Neural progenitor cell (in vitro differentiated cells): Measurements from ENCODE around the gene KDM7A. TPM values are rescaled to one million over a fixed set of nuclear protein-coding genes. Genes with fewer than 3 reads are reported as not detected.

Experiments used
- DNase-seq: peaks from one replicate; pipeline ENCODE4 v3.0.0-alpha.2; 2016; ENCODE audit warnings: low spot score
- H2AFZ ChIP-seq: fragments of 200-600 bp; sonication (generic); replicated peaks from 2 replicates; pipeline ENCODE4 v1.6.1; 2016; ENCODE audit warnings: antibody characterized with exemption
- H3F3A ChIP-seq: fragments of 200-600 bp; sonication (generic); 2 replicates; pipeline ENCODE4 v1.6.1; 2016; ENCODE audit warnings: antibody characterized with exemption, low read depth
- H3K27ac ChIP-seq: fragments of 200-600 bp; sonication (generic); 2 replicates; pipeline ENCODE4 v1.5.1; 2016; ENCODE audit warnings: mild to moderate bottlenecking
- H3K27me3 ChIP-seq: fragments of 200-600 bp; sonication (generic); 2 replicates; pipeline ENCODE4 v1.6.1; 2016; ENCODE audit warnings: mild to moderate bottlenecking, moderate library complexity
- H3K36me3 ChIP-seq: fragments of 200-600 bp; sonication (generic); 2 replicates; pipeline ENCODE4 v1.5.1; 2016
- H3K4me1 ChIP-seq: fragments of 200-600 bp; sonication (generic); 2 replicates; pipeline ENCODE4 v1.6.1; 2016; ENCODE audit warnings: mixed run types
- H3K4me2 ChIP-seq: fragments of 200-600 bp; sonication (generic); 2 replicates; pipeline ENCODE4 v1.6.1; 2016
- H3K4me3 ChIP-seq: fragments of 200-600 bp; sonication (generic); 2 replicates; pipeline ENCODE4 v1.5.1; 2016
- H3K79me2 ChIP-seq: fragments of 200-600 bp; sonication (generic); 2 replicates; pipeline ENCODE4 v1.6.1; 2016; ENCODE audit warnings: low read depth
- H3K9ac ChIP-seq: fragments of 200-600 bp; sonication (generic); 2 replicates; pipeline ENCODE4 v1.6.1; 2016
- H3K9me3 ChIP-seq: fragments of 200-600 bp; sonication (generic); 2 replicates; pipeline ENCODE4 v1.5.1; 2016; ENCODE audit warnings: low read depth
- H4K20me1 ChIP-seq: fragments of 200-600 bp; sonication (generic); 2 replicates; pipeline ENCODE4 v1.6.1; 2016; ENCODE audit warnings: low read depth
- H3K27ac Mint-ChIP-seq: 3 replicates; pipeline ENCODE4 v1.8.0; 2021; ENCODE audit warnings: mixed read lengths
- H3K27me3 Mint-ChIP-seq: 2 replicates; pipeline ENCODE4 v1.8.0; 2022; ENCODE audit warnings: low read depth, mild to moderate bottlenecking, inconsistent platforms, moderate library complexity, mixed read lengths; ENCODE audit not compliant: insufficient read depth
- H3K36me3 Mint-ChIP-seq: 3 replicates; pipeline ENCODE4 v1.8.0; 2021; ENCODE audit warnings: mixed read lengths
- H3K4me1 Mint-ChIP-seq: 3 replicates; pipeline ENCODE4 v1.8.0; 2021; ENCODE audit warnings: mixed read lengths
- H3K4me3 Mint-ChIP-seq: 3 replicates; pipeline ENCODE4 v1.8.0; 2021; ENCODE audit warnings: mild to moderate bottlenecking, moderate library complexity, mixed read lengths
- H3K9me3 Mint-ChIP-seq: 3 replicates; pipeline ENCODE4 v1.8.0; 2020; ENCODE audit warnings: mixed read lengths
- EZH2 ChIP-seq: fragments of 200-600 bp; sonication (generic); IDR thresholded peaks from 2 replicates; pipeline ENCODE4 v1.6.1; 2017; ENCODE audit warnings: antibody characterized with exemption, mild to moderate bottlenecking, moderate library complexity
- EZH2phosphoT487 ChIP-seq: fragments of 200-600 bp; sonication (generic); IDR thresholded peaks from 2 replicates; pipeline ENCODE4 v1.6.1; 2017; ENCODE audit warnings: antibody characterized with exemption
- total RNA-seq: library from RNA; depleted of rRNA; stranded (reverse); fragments of >200 nt; gene quantifications from 2 replicates; pipeline ENCODE4 v1.2.3, GENCODE V29; 2015; ENCODE audit warnings: low replicate concordance
- TF ChIP-seq, protein P1 (sequence below): fragments of 200-600 bp; sonication (generic); IDR thresholded peaks from 2 replicates; pipeline ENCODE4 v1.5.1; 2017; ENCODE audit warnings: antibody characterized with exemption, mild to moderate bottlenecking

The KDM7A gene
- total RNA-seq, 1 donor from 2014 or later = 13.6 TPM

DNA sequence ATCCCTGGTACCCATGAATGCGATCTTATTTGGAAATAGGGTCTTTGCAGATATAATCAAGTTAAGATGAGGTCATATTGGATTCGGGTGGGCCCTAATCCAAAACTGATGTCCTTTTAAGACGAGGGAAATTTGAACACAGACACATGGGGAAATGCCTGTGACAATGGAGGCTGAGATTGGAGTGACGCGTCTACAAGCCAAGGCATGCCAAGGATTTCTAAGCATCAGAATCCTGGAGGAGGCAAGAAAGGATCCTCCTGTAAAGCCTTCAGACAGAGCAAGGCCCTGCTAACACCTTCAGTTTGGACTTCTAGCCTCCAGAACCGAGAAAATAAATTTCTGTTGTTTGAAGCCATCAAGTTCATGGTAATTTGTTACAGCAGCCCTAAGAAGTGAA is 132.5 kb downstream of the KDM7A start:
- Histone ChIP-seq H4K20me1 (no peaks in the 10 kb centered on the region), H3K27ac (no peak overlapping the region), H3K9me3 (no peaks in the 10 kb centered on the region), H3F3A (no peaks in the 10 kb centered on the region), H3K4me3 (no peak overlapping the region), H2AFZ (no peak overlapping the region), H3K27me3 (no peaks in the 10 kb centered on the region), H3K36me3 (no peaks in the 10 kb centered on the region), H3K4me2 (no peak overlapping the region), H3K4me1 (no peaks in the 10 kb centered on the region), H3K9ac (no peak overlapping the region), H3K79me2 (no peaks in the 10 kb centered on the region)
- H3K27ac Mint-ChIP-seq = no peak overlapping the region
- no peaks in the 10 kb centered on the region for H3K9me3 Mint-ChIP-seq
- TF ChIP-seq EZH2 = no peak
- no peak for TF ChIP-seq EZH2phosphoT487
- TF ChIP-seq, protein P1, sequence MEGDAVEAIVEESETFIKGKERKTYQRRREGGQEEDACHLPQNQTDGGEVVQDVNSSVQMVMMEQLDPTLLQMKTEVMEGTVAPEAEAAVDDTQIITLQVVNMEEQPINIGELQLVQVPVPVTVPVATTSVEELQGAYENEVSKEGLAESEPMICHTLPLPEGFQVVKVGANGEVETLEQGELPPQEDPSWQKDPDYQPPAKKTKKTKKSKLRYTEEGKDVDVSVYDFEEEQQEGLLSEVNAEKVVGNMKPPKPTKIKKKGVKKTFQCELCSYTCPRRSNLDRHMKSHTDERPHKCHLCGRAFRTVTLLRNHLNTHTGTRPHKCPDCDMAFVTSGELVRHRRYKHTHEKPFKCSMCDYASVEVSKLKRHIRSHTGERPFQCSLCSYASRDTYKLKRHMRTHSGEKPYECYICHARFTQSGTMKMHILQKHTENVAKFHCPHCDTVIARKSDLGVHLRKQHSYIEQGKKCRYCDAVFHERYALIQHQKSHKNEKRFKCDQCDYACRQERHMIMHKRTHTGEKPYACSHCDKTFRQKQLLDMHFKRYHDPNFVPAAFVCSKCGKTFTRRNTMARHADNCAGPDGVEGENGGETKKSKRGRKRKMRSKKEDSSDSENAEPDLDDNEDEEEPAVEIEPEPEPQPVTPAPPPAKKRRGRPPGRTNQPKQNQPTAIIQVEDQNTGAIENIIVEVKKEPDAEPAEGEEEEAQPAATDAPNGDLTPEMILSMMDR = no peak
- DNase-seq = no peak
- H3K4me1 Mint-ChIP-seq = no peaks in the 10 kb centered on the region
- H3K4me3 Mint-ChIP-seq = no peak overlapping the region
- H3K36me3 Mint-ChIP-seq = no peaks in the 10 kb centered on the region
- peaks cover 2% of the 10 kb centered on the region for H3K27me3 Mint-ChIP-seq

DNA sequence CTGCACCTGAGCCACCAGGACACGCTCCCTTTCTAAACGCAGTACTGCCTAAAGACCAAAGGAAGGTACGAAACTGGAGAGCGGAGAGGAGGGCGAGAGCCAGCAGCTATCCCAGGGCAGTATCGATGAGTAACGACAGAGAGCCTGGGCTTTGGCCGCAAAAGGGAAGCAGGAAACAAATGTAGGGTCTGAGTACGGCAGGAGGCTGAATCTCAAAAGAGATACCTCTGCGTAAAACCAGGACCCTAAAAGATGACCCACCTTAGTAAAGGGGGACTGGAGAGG is 134.5 kb downstream of the KDM7A start:
- Mint-ChIP-seq H3K27ac (no peak overlapping the region), H3K36me3 (no peaks in the 10 kb centered on the region), H3K4me1 (no peaks in the 10 kb centered on the region), H3K9me3 (no peaks in the 10 kb centered on the region), H3K27me3 (peaks cover 2% of the 10 kb centered on the region), H3K4me3 (no peak overlapping the region)
- DNase-seq = no peak
- Histone ChIP-seq H3K4me1 (no peaks in the 10 kb centered on the region), H3K9me3 (no peaks in the 10 kb centered on the region), H3K27ac (no peak overlapping the region), H3K9ac (no peak overlapping the region), H3K79me2 (no peaks in the 10 kb centered on the region), H3K36me3 (no peaks in the 10 kb centered on the region), H3F3A (no peaks in the 10 kb centered on the region), H3K27me3 (no peaks in the 10 kb centered on the region), H3K4me3 (no peak overlapping the region), H3K4me2 (no peak overlapping the region), H2AFZ (no peak overlapping the region), H4K20me1 (no peaks in the 10 kb centered on the region)
- TF ChIP-seq, protein P1 = no peak
- TF ChIP-seq EZH2phosphoT487 (no peak), EZH2 (no peak)

DNA sequence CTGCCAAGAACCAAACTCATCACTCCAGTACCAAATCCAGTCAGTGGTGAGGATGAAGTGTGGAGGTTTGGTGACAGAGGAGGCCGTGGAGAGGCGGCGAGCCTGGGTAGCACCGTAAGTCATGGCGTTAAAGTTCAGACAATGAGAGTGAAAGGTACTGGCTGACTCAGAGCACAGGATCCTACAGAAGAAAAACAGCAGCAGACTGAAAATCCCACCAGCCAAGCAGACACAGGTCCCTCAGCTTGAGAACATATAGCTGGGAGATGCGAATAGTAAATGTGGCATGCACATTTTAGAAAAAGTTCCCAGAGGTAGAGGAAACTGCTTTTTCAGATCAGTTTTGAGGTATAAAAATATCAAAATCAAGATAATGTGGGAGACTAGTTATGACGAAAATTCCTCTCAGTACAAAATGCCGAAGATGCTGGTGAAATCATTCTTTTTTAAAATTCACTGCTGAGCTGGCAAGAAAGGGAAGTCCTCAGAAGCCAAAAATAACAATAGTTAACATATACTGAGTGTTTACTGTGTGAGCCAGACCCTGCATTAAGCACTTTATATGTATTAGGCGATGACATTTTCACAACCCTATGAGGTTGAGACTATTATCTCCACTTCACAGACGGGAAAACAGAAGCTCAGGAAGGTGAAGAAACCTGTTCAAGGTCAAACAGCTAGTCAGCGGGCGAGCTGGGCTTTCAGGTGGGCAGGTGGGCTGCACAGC is 135.0 kb downstream of the KDM7A start:
- Histone ChIP-seq H3K27me3 (no peaks in the 10 kb centered on the region), H3K9me3 (no peaks in the 10 kb centered on the region), H2AFZ (no peak overlapping the region), H3K79me2 (no peaks in the 10 kb centered on the region), H3K27ac (no peak overlapping the region), H3K4me3 (no peak overlapping the region), H3K9ac (no peak overlapping the region), H3K4me1 (no peaks in the 10 kb centered on the region), H3K36me3 (no peaks in the 10 kb centered on the region), H3F3A (no peaks in the 10 kb centered on the region), H3K4me2 (no peak overlapping the region), H4K20me1 (no peaks in the 10 kb centered on the region)
- no peaks in the 10 kb centered on the region for H3K4me1 Mint-ChIP-seq
- H3K27me3 Mint-ChIP-seq = no peaks in the 10 kb centered on the region
- H3K27ac Mint-ChIP-seq = no peak overlapping the region
- H3K36me3 Mint-ChIP-seq = no peaks in the 10 kb centered on the region
- no peaks in the 10 kb centered on the region for H3K9me3 Mint-ChIP-seq
- no peak for DNase-seq
- no peak overlapping the region for H3K4me3 Mint-ChIP-seq
- no peak for TF ChIP-seq EZH2
- TF ChIP-seq, protein P1 = no peak
- TF ChIP-seq EZH2phosphoT487 = no peak
